ENCODE results near the gene HS3ST3B1.

The HS3ST3B1 gene

GRCh38 chr17:14303343-14304221 lies 2.7 kb downstream of the HS3ST3B1 start:
- no peak for DNase-seq (ENCODE audit: low read depth)

- DNase-seq (ENCODE audit: low read depth): no peak
Measured at GRCh38 chr17:14304222-14304772, 3.4 kb downstream of the HS3ST3B1 start.

GRCh38 chr17:14304773-14305517 lies 4.1 kb downstream of the HS3ST3B1 start:
- DNase-seq (ENCODE audit: low read depth): no peak

GRCh38 chr17:14305785-14306496 lies 5.1 kb downstream of the HS3ST3B1 start:
- no peak for DNase-seq (ENCODE audit: low read depth)

GRCh38 chr17:14306596-14306995 lies 5.7 kb downstream of the HS3ST3B1 start:
- DNase-seq (ENCODE audit: low read depth): no peak

GRCh38 chr17:14307560-14308024 lies 6.7 kb downstream of the HS3ST3B1 start:
- DNase-seq (ENCODE audit: low read depth): no peak

- DNase-seq (ENCODE audit: low read depth): no peak
Measured at GRCh38 chr17:14308636-14308964, 7.7 kb downstream of the HS3ST3B1 start.

- peak; percentile 91 for DNase-seq (ENCODE audit: low read depth)
Measured at GRCh38 chr17:14308965-14309879, 8.3 kb downstream of the HS3ST3B1 start.

- no peak for DNase-seq (ENCODE audit: low read depth)
Measured at GRCh38 chr17:14310101-14310500, 9.2 kb downstream of the HS3ST3B1 start.

- DNase-seq (ENCODE audit: low read depth): no peak
Measured at GRCh38 chr17:14310605-14311004, 9.7 kb downstream of the HS3ST3B1 start.

GRCh38 chr17:14311186-14311705 lies 10.4 kb downstream of the HS3ST3B1 start:
- DNase-seq (ENCODE audit: low read depth): no peak

GRCh38 chr17:14311981-14312380 lies 11.1 kb downstream of the HS3ST3B1 start:
- DNase-seq (ENCODE audit: low read depth): no peak

- DNase-seq (ENCODE audit: low read depth): no peak
Measured at GRCh38 chr17:14312522-14312921, 11.6 kb downstream of the HS3ST3B1 start.

GRCh38 chr17:14316126-14316832 lies 15.4 kb downstream of the HS3ST3B1 start:
- DNase-seq (ENCODE audit: low read depth): no peak

GRCh38 chr17:14317383-14317782 lies 16.5 kb downstream of the HS3ST3B1 start:
- DNase-seq (ENCODE audit: low read depth): no peak

- no peak for DNase-seq (ENCODE audit: low read depth)
Measured at GRCh38 chr17:14318109-14318917, 17.4 kb downstream of the HS3ST3B1 start.

GRCh38 chr17:14318918-14319205 lies 18.0 kb downstream of the HS3ST3B1 start:
- DNase-seq (ENCODE audit: low read depth): no peak

- DNase-seq (ENCODE audit: low read depth): no peak
Measured at GRCh38 chr17:14320098-14320497, 19.2 kb downstream of the HS3ST3B1 start.

GRCh38 chr17:14320734-14321475 lies 20.0 kb downstream of the HS3ST3B1 start:
- no peak for DNase-seq (ENCODE audit: low read depth)

Measured in activated T-helper 1 cell treated with Interleukin-2 at 50 U/mL for 16 hours (primary cell).